22Rv1 (cell line): ENCODE results near the gene PHACTR1.
"Not testable (repeated sequence)": the region's sequence is repeated elsewhere in the genome, so short reads cannot be mapped to it uniquely, and the experiment has no call there.

Experiments used
- H3K27ac ChIP-seq: fragments of 450-650 bp; 2 replicates; pipeline ENCODE4 v1.5.1; 2017
- ZFX ChIP-seq: fragments of 450-650 bp; IDR thresholded peaks from 2 replicates; pipeline ENCODE4 v1.6.1; 2017; ENCODE audit warnings: antibody characterized with exemption, borderline replicate concordance
- TF ChIP-seq, protein P1 (sequence below): fragments of 450-650 bp; IDR thresholded peaks from 2 replicates; pipeline ENCODE4 v1.5.1; 2017; ENCODE audit warnings: mild to moderate bottlenecking

Gene PHACTR1

DNA sequence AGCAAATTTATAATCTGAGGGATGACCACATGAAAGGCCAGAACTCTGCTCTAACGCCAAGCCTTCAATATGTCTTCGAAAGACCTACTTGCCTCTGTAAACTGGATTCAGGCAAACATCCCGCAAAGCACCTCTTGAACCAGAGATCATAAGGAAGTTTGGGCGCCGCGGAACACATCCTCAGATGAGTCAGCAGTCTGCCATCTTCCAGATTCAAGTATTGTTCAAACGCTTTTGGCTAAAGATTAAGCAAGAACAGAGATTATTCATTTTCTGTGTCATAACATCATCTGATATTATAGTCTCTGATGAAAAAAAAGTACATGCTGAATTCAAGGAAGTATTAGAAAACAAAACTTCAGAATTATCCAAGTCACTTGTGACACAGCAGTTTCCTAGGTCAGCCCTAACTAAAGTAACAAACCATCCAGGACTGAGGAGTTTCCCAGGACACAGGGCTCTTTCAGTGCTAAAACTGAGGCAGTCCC is 591.0 kb downstream of the PHACTR1 start:
- TF ChIP-seq, protein P1, sequence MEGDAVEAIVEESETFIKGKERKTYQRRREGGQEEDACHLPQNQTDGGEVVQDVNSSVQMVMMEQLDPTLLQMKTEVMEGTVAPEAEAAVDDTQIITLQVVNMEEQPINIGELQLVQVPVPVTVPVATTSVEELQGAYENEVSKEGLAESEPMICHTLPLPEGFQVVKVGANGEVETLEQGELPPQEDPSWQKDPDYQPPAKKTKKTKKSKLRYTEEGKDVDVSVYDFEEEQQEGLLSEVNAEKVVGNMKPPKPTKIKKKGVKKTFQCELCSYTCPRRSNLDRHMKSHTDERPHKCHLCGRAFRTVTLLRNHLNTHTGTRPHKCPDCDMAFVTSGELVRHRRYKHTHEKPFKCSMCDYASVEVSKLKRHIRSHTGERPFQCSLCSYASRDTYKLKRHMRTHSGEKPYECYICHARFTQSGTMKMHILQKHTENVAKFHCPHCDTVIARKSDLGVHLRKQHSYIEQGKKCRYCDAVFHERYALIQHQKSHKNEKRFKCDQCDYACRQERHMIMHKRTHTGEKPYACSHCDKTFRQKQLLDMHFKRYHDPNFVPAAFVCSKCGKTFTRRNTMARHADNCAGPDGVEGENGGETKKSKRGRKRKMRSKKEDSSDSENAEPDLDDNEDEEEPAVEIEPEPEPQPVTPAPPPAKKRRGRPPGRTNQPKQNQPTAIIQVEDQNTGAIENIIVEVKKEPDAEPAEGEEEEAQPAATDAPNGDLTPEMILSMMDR: no peak
- TF ChIP-seq ZFX: no peak
- no peak overlapping the region for H3K27ac ChIP-seq

DNA sequence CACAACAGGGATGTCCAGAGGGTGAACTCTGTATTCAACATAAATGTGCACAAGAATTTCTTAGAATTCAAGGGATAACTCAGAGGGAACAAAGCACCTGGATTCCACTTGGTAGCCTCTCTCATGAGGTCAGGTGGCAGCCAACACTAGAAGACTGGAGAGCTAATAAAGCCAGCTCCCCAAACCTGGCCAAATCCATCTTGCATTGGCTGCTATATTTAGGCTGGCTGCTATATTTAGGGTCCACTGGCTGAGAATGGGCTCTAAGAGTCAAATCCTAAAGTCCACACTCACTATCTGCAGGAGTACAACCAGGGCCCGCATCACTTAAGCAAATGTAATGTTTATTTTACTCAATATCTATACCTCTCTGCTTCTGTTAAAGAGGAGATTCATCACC is 591.8 kb downstream of the PHACTR1 start:
- no peak for TF ChIP-seq ZFX
- TF ChIP-seq, protein P1: no peak
- H3K27ac ChIP-seq: no peak overlapping the region

DNA sequence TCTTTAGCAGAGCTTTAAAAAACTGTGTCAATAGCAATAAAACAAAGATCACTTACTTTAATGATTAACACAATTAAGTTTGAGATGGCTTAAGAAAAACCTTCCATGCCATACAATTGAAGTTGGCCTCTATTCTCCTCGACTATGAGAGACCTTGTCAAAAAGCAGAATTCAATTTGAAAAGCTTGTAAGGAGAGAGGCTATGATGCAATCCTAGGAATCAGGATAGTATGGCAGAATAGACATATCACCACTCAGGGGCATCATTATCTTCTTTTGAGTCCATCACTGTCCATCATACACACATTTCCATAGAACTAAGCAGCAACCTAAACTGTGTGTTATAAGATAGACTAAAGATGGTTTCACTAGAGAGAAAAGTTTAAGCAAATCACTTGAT is 594.6 kb downstream of the PHACTR1 start:
- no peak for TF ChIP-seq ZFX
- TF ChIP-seq, protein P1: no peak
- H3K27ac ChIP-seq: no peak overlapping the region

DNA sequence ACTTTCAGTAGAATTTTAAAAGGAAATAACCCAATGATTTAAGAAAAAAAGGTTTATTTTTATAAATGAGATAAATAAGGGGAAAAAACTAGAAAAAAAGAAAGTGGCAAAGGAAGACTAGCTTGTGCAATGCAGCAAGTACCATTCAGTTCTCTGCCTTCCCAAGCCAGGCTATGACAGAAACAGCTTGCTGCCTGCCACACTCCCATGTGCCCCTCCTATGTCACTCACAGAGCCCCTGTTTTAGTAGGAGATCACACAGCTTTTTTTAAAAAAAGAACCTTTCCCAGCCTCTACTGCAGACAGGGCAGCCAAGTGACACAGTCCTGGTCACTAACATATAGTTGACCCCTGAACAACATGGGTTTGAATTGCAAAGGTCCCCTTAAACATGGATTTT is 598.2 kb downstream of the PHACTR1 start:
- TF ChIP-seq ZFX: no peak
- TF ChIP-seq, protein P1: no peak
- H3K27ac ChIP-seq: no peak overlapping the region

DNA sequence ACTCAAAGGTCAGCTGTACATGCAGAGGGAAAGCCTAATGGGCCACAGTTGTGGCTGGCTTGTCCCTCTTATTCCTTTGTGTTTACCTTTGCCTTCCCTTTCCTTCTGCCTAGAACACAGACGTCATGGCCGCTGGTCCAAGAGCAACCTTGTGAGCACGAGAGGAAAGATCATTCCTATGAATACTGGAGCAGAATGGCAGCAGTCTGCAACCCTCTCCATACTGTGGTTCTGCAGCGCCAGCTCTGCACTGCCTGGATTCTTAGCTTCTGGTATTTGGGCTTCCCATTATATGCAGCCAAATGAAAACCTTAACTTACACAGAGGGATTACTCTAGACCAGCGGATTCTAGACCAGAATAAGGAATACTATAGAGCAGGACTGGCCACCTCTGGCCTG is 599.3 kb downstream of the PHACTR1 start:
- H3K27ac ChIP-seq: no peak overlapping the region
- TF ChIP-seq, protein P1: no peak
- no peak for TF ChIP-seq ZFX

DNA sequence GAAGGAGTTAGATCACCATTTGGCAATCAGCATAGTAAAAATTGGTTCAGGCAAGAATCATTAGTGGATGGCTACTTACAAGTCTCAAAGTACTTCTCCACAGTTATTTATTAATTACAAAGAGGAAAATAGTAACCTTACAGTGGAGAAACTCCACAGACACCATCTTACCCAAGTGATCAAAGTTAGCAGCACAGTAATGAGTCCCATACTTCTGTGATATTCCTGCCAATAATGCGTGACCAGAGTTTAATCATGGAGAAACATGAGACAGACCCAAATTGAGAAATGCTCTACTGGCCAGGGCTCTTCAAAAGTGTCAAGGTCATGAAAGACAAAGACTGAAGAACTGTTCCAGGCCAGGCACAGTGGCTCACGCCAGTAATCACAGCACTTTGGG is 602.3 kb downstream of the PHACTR1 start:
- no peak for TF ChIP-seq ZFX
- TF ChIP-seq, protein P1: no peak

DNA sequence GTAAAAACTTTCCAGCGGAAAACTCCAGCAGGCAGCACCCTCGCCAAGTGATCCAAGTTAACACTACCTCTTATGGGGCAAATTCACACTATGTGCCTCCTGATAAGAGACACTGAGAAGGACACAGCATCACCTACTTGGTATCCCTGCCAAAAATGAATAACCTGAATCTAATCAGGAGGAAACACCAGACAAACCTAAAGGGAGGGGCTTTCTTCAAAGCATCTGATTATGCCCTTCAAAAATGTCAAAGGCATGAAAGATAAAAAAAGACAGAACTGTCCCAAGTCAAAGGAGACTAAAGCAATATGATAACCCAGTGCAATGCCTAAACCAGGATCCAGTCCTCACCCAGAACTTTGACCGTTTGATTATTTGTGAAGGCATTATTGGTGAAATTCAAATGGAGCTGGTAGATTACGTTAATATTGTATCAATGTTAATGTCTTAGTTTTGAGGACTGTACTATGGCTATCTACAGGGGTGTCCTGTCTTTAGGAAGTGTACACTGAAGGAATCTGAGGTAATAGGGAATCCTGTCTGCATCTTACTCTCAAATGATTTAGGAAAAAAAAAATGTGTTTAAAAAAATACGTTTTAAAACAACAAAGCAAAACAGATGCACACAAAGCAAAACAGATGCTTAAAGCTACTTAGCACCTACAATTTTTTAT is 603.5 kb downstream of the PHACTR1 start:
- H3K27ac ChIP-seq: no peak overlapping the region
- TF ChIP-seq ZFX: no peak
- TF ChIP-seq, protein P1: no peak

More for the DNA sequence above, 602.3 kb downstream of the PHACTR1 start:
- no peak overlapping the region for H3K27ac ChIP-seq

DNA sequence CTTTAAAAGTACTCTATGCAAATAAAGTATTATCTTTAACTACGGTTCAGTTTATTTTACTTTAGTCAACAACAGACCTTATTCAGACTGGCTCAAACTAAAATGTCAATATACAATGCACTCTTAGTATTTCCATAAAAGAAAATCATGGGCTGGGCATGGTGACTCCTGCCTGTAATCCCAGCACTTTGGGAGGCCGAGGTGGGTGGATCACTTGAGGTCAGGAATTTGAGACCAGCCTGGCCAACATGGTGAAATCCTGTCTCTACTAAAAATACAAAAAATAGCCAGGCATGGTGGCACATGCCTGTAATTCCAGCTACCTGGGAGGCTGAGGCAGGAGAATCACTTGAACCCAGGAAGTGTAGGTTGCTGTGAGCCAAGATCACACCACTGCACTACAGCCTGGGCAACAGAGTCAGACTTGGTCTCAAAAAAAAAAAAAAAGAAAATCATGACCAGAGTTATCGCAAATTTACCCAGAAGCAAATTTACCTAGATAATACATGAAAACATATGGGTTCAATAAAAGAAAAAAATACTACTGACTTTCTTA is 609.5 kb downstream of the PHACTR1 start:
- not testable (repeated sequence) for H3K27ac ChIP-seq
